GM23338 (cell line): ENCODE data around the gene EP400. TPM values are rescaled to one million over a fixed set of nuclear protein-coding genes. Genes with fewer than 3 reads are reported as not detected.

Experiments used
- ATAC-seq: fragments of 200-7000 bp; cut with Tn5 transposase; 3 replicates; pipeline ENCODE4 v1.9.1; 2020
- DNase-seq: peaks from one replicate; pipeline ENCODE4 v3.0.0-alpha.2; 2015; ENCODE audit warnings: low spot score
- H2AFZ ChIP-seq: fragments of 200-600 bp; sonication (generic); 2 replicates; pipeline ENCODE4 v1.8.0; 2016; ENCODE audit warnings: antibody characterized with exemption, mild to moderate bottlenecking, moderate library complexity
- H3F3A ChIP-seq: fragments of 200-600 bp; sonication (generic); replicated peaks from 2 replicates; pipeline ENCODE4 v1.8.0; 2017; ENCODE audit warnings: antibody characterized with exemption, mixed run types, low read depth
- H3K27ac ChIP-seq: fragments of 200-600 bp; sonication (generic); 2 replicates; pipeline ENCODE4 v1.6.1; 2016; ENCODE audit warnings: low read depth
- H3K27me3 ChIP-seq: fragments of 200-600 bp; sonication (generic); 2 replicates; pipeline ENCODE4 v1.8.0; 2016; ENCODE audit warnings: mild to moderate bottlenecking, mixed run types, moderate library complexity; ENCODE audit not compliant: insufficient read depth
- H3K36me3 ChIP-seq: fragments of 200-600 bp; sonication (generic); 2 replicates; pipeline ENCODE4 v1.8.0; 2016; ENCODE audit warnings: mild to moderate bottlenecking; ENCODE audit not compliant: insufficient read depth
- H3K4me1 ChIP-seq: fragments of 200-600 bp; sonication (generic); 2 replicates; pipeline ENCODE4 v1.8.0; 2016; ENCODE audit warnings: mild to moderate bottlenecking, moderate library complexity; ENCODE audit not compliant: insufficient read depth
- H3K4me2 ChIP-seq: fragments of 200-600 bp; sonication (generic); 2 replicates; pipeline ENCODE4 v1.7.1; 2017; ENCODE audit warnings: mixed run types
- H3K4me3 ChIP-seq: fragments of 200-600 bp; sonication (generic); 2 replicates; pipeline ENCODE4 v1.6.1; 2016; ENCODE audit warnings: mixed run types
- H3K79me2 ChIP-seq: fragments of 200-600 bp; sonication (generic); replicated peaks from 2 replicates; pipeline ENCODE4 v1.8.0; 2017; ENCODE audit warnings: mild to moderate bottlenecking; ENCODE audit not compliant: insufficient read depth
- H3K9me2 ChIP-seq: fragments of 200-600 bp; sonication (generic); 2 replicates; pipeline ENCODE4 v1.8.0; 2017; ENCODE audit not compliant: insufficient read depth
- H4K20me1 ChIP-seq: fragments of 200-600 bp; sonication (generic); replicated peaks from 2 replicates; pipeline ENCODE4 v1.8.0; 2017; ENCODE audit warnings: mild to moderate bottlenecking; ENCODE audit not compliant: insufficient read depth
- H3K27ac Mint-ChIP-seq: 2 replicates; pipeline ENCODE4 v1.8.0; 2020; ENCODE audit warnings: inconsistent platforms, mild to moderate bottlenecking, moderate library complexity, mixed read lengths
- H3K27me3 Mint-ChIP-seq: 3 replicates; pipeline ENCODE4 v1.8.0; 2022; ENCODE audit warnings: low read depth, mild to moderate bottlenecking, moderate library complexity, mixed read lengths, inconsistent platforms; ENCODE audit not compliant: insufficient read depth, poor library complexity
- H3K36me3 Mint-ChIP-seq: 3 replicates; pipeline ENCODE4 v1.8.0; 2021; ENCODE audit warnings: low read depth, mild to moderate bottlenecking, inconsistent platforms, moderate library complexity, mixed read lengths
- H3K4me1 Mint-ChIP-seq: 3 replicates; pipeline ENCODE4 v1.8.0; 2020; ENCODE audit warnings: mild to moderate bottlenecking, inconsistent platforms, mixed read lengths
- H3K4me3 Mint-ChIP-seq: 3 replicates; pipeline ENCODE4 v1.8.0; 2021; ENCODE audit warnings: moderate library complexity, mild to moderate bottlenecking, inconsistent platforms, mixed read lengths
- H3K9me3 Mint-ChIP-seq: 3 replicates; pipeline ENCODE4 v1.8.0; 2020; ENCODE audit warnings: moderate library complexity, mild to moderate bottlenecking, inconsistent platforms, mixed read lengths
- EZH2phosphoT487 ChIP-seq: fragments of 200-600 bp; sonication (generic); IDR thresholded peaks from one replicate; pipeline ENCODE4 v1.8.1; 2018; ENCODE audit warnings: antibody characterized with exemption; ENCODE audit not compliant: unreplicated experiment
- JUNB ChIP-seq: IDR thresholded peaks from one replicate; pipeline ENCODE4 v1.6.1; 2016; ENCODE audit warnings: antibody characterized with exemption; ENCODE audit not compliant: unreplicated experiment
- NANOG ChIP-seq: IDR thresholded peaks from 2 replicates; pipeline ENCODE4 v1.6.1; 2016; ENCODE audit warnings: antibody characterized with exemption, borderline replicate concordance
- POLR2AphosphoS5 ChIP-seq: IDR thresholded peaks from 2 replicates; pipeline ENCODE4 v1.6.1; 2016; ENCODE audit warnings: antibody characterized with exemption, low read depth
- ZNF331 ChIP-seq: fragments of 250-450 bp; sonication (Bioruptor Pico); IDR thresholded peaks from 2 replicates; pipeline ENCODE4 v1.5.0; 2020; ENCODE audit warnings: low read depth, mild to moderate bottlenecking, moderate library complexity
- polyA plus RNA-seq: library from polyadenylated mRNA; unstranded; fragments of >200 nt; fragmentation: Nextera tagmentation; extraction: Ambion mirVana; gene quantifications from 2 replicates; pipeline ENCODE4 v1.2.1, GENCODE V29; 2016
- total RNA-seq: library from RNA; depleted of rRNA; stranded (reverse); fragments of >200 nt; shearing (Covaris generic); gene quantifications from 2 replicates; pipeline ENCODE4 v1.2.3, GENCODE V29; 2014
- TF ChIP-seq, protein P1 (sequence below), 2 experiments: fragments of 200-600 bp in 1 of 2; sonication (generic) in 1 of 2; conservative IDR thresholded peaks; 2 replicates each; pipeline versions ENCODE4 v1.5.1 to v1.6.1; 2016 to 2017; ENCODE audit warnings: antibody characterized with exemption in 2 of 2, low read depth in 2 of 2, mild to moderate bottlenecking in 2 of 2, moderate library complexity in 1 of 2
- TF ChIP-seq, protein P2 (sequence below): IDR thresholded peaks from 2 replicates; pipeline ENCODE4 v1.6.1; 2016; ENCODE audit warnings: antibody characterized with exemption

Gene EP400
- total and polyA plus RNA-seq, 2 experiments from 2014 or later: 26.3 to 57.2 TPM

DNA sequence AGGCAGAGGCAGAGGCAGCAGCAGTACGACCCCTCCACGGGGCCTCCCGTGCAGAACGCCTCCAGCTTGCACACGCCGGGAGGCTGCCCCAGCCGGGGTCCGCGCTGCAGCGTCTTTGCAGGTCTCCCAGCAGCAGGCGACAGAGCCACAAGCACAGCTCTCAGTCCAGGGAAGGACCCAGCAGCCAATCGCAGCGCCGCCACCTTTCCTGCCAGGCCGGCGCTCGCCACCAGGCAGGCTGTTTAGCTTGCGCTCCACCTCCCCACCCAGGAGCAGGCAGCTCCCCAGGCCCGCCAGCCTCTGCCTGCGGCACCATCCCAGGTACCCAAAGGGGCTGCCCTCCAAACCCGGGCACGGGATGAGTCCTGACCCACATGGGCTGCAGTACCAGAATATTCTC, 169.1 kb downstream of the EP400 start (continued):
- TF ChIP-seq NANOG (no peak), ZNF331 (CRISPR knock-in tag) (no peak), EZH2phosphoT487 (no peak), POLR2AphosphoS5 (no peak)

DNA sequence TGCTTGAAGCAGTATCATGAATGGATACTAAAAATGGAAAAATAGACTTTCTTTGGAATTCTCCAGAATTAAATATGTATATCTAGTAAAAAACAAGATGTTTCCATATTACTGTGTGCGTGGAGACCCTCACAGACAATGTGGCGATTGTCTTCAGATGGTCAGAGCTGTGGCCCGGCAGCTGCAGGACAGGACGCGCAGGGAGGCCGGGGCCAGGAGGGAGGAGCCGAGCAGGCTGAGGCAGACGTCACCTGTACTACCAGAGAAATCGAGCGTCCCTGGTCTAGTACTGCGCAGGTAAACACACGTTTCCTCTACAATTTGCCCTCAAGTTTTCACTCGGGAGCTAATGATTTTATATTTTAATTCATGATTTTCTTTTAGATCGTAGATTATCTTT, 171.5 kb downstream of the EP400 start:
- H3K9me2 ChIP-seq: no peaks in the 10 kb centered on the region
- no peaks in the 10 kb centered on the region for H3K79me2 ChIP-seq
- DNase-seq: no peak
- Mint-ChIP-seq H3K4me1 (no peaks in the 10 kb centered on the region), H3K27ac (no peak overlapping the region), H3K9me3 (no peaks in the 10 kb centered on the region), H3K27me3 (peaks cover 6% of the 10 kb centered on the region), H3K36me3 (peaks cover 47% of the 10 kb centered on the region), H3K4me3 (no peak overlapping the region)
- ATAC-seq: no peak
- H3K27ac ChIP-seq: no peak overlapping the region
- no peak overlapping the region for H3K4me3 ChIP-seq
- no peaks in the 10 kb centered on the region for H3F3A ChIP-seq
- H3K36me3 ChIP-seq: peaks cover 13% of the 10 kb centered on the region; the same call in 1 of the 2 replicates
- H3K27me3 ChIP-seq: no peaks in the 10 kb centered on the region
- no peak overlapping the region for H3K4me2 ChIP-seq
- H3K4me1 ChIP-seq: no peaks in the 10 kb centered on the region
- no peaks in the 10 kb centered on the region for H4K20me1 ChIP-seq
- TF ChIP-seq JUNB (no peak), ZNF331 (CRISPR knock-in tag) (no peak)
- TF ChIP-seq, protein P1, sequence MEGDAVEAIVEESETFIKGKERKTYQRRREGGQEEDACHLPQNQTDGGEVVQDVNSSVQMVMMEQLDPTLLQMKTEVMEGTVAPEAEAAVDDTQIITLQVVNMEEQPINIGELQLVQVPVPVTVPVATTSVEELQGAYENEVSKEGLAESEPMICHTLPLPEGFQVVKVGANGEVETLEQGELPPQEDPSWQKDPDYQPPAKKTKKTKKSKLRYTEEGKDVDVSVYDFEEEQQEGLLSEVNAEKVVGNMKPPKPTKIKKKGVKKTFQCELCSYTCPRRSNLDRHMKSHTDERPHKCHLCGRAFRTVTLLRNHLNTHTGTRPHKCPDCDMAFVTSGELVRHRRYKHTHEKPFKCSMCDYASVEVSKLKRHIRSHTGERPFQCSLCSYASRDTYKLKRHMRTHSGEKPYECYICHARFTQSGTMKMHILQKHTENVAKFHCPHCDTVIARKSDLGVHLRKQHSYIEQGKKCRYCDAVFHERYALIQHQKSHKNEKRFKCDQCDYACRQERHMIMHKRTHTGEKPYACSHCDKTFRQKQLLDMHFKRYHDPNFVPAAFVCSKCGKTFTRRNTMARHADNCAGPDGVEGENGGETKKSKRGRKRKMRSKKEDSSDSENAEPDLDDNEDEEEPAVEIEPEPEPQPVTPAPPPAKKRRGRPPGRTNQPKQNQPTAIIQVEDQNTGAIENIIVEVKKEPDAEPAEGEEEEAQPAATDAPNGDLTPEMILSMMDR (conservative IDR thresholded peaks at IDR 0.05; ENCODE audit: low read depth in 2 of 2): no peak
- no peak overlapping the region for H2AFZ ChIP-seq

DNA sequence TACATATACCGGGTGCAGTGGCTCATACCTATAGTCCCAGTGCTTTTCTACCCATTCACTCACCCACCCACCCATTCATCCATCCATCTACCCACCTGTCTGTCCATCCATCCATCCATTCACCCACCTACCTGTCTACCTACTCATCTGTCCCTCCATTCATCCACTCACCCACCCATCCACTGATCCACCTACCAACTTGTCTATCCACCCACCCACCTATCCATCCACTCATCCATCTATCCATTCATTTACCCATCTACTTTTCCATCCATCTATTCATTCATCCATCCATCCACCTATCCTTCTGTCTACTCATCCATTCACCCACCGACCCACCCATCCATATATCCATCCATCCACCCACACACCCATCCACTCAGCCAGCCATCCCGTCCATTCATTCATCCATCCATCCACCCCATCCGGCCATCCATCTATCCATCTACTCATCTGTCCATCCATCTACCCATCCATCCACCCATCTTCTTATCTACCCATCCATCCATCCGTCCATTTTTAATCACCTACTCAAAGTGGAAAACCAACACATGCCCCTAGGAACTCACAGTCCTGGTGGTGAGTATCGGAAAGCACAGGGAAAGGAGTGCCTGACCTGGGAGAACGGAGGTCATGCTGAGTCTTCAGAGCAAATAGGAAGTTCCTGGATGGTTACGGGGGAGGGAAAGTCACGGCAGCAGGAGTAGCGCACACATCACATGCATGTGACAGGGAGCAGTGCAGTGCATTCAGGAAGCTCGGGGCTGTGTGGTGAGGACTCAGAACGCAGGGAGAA, 174.4 kb downstream of the EP400 start:
- Histone ChIP-seq H3K79me2 (no peaks in the 10 kb centered on the region), H3K27me3 (no peaks in the 10 kb centered on the region), H3K27ac (no peak overlapping the region), H4K20me1 (no peaks in the 10 kb centered on the region), H3K36me3 (peaks cover 37% of the 10 kb centered on the region; the same call in 1 of the 2 replicates), H3F3A (no peaks in the 10 kb centered on the region), H3K4me1 (no peaks in the 10 kb centered on the region), H2AFZ (no peak overlapping the region), H3K4me3 (no peak overlapping the region), H3K9me2 (no peaks in the 10 kb centered on the region), H3K4me2 (no peak overlapping the region)
- TF ChIP-seq, protein P2, sequence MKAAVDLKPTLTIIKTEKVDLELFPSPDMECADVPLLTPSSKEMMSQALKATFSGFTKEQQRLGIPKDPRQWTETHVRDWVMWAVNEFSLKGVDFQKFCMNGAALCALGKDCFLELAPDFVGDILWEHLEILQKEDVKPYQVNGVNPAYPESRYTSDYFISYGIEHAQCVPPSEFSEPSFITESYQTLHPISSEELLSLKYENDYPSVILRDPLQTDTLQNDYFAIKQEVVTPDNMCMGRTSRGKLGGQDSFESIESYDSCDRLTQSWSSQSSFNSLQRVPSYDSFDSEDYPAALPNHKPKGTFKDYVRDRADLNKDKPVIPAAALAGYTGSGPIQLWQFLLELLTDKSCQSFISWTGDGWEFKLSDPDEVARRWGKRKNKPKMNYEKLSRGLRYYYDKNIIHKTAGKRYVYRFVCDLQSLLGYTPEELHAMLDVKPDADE: no peak
- no peak for TF ChIP-seq ZNF331 (CRISPR knock-in tag)
- TF ChIP-seq JUNB: no peak
- DNase-seq: no peak
- ATAC-seq: no peak
- Mint-ChIP-seq H3K4me1 (no peaks in the 10 kb centered on the region), H3K9me3 (peaks cover 23% of the 10 kb centered on the region), H3K36me3 (peaks cover 70% of the 10 kb centered on the region), H3K4me3 (no peak overlapping the region), H3K27me3 (peaks cover 12% of the 10 kb centered on the region), H3K27ac (no peak overlapping the region)
